Glutamatergic neuron (in vitro differentiated cells): ENCODE measurements around the gene SLC24A3. TPM values are rescaled to one million over a fixed set of nuclear protein-coding genes. Genes with fewer than 3 reads are reported as not detected.

Experiments used
- DNase-seq: peaks from one replicate; pipeline ENCODE4 v3.0.0; 2022
- H3K27ac Mint-ChIP-seq: one replicate; pipeline ENCODE4 v1.8.0; 2020; ENCODE audit warnings: mild to moderate bottlenecking, mixed read lengths, inconsistent platforms; ENCODE audit not compliant: unreplicated experiment
- H3K27me3 Mint-ChIP-seq: one replicate; pipeline ENCODE4 v1.8.0; 2020; ENCODE audit warnings: mild to moderate bottlenecking, moderate library complexity, mixed read lengths, inconsistent platforms; ENCODE audit not compliant: unreplicated experiment
- H3K36me3 Mint-ChIP-seq: one replicate; pipeline ENCODE4 v1.8.0; 2020; ENCODE audit warnings: mild to moderate bottlenecking, mixed read lengths, inconsistent platforms; ENCODE audit not compliant: unreplicated experiment
- H3K4me1 Mint-ChIP-seq: one replicate; pipeline ENCODE4 v1.8.0; 2020; ENCODE audit warnings: mild to moderate bottlenecking, low read depth, mixed read lengths, inconsistent platforms; ENCODE audit not compliant: unreplicated experiment
- H3K4me3 Mint-ChIP-seq: one replicate; pipeline ENCODE4 v1.8.0; 2020; ENCODE audit warnings: mild to moderate bottlenecking, mixed read lengths, inconsistent platforms; ENCODE audit not compliant: unreplicated experiment
- H3K9me3 Mint-ChIP-seq: one replicate; pipeline ENCODE4 v1.8.0; 2020; ENCODE audit warnings: mild to moderate bottlenecking, moderate library complexity, mixed read lengths, inconsistent platforms; ENCODE audit not compliant: unreplicated experiment
- total RNA-seq: library from RNA; stranded (reverse); fragmentation: NEBNext Ultra II Directional; extraction: Animal tissue kit (Norgen Biotek cat#: 25700); gene quantifications from one replicate; pipeline ENCODE4 v1.2.1, GENCODE V29; 2021; ENCODE audit not compliant: unreplicated experiment
- TF ChIP-seq, protein P1 (sequence below): fragments of 200-600 bp; sonication (generic); IDR thresholded peaks from one replicate; pipeline ENCODE4 v1.5.0; 2021; ENCODE audit not compliant: partially characterized antibody, unreplicated experiment

SLC24A3 gene
- total RNA-seq, 1 donor from 2014 or later, result 9.7 TPM

DNA sequence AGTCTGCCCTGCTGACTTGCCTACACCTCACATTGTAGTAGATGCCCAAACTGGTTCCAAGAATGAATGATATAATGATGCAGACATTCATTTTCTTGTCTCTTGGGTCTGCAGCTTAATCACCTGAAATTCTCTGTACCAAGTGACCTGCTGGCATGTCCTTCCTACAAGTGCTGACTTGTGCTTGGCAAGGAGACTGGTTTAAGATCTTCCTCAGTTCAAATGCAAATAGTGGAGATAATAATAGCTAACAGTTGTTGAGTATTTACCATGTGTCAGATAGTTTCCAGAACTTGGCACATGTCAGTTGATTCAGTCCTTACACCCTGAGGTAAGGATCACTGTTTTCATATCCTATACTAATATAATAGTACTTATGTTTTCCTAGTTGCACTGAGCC lies 223.4 kb downstream of the SLC24A3 start:
- TF ChIP-seq, protein P1, sequence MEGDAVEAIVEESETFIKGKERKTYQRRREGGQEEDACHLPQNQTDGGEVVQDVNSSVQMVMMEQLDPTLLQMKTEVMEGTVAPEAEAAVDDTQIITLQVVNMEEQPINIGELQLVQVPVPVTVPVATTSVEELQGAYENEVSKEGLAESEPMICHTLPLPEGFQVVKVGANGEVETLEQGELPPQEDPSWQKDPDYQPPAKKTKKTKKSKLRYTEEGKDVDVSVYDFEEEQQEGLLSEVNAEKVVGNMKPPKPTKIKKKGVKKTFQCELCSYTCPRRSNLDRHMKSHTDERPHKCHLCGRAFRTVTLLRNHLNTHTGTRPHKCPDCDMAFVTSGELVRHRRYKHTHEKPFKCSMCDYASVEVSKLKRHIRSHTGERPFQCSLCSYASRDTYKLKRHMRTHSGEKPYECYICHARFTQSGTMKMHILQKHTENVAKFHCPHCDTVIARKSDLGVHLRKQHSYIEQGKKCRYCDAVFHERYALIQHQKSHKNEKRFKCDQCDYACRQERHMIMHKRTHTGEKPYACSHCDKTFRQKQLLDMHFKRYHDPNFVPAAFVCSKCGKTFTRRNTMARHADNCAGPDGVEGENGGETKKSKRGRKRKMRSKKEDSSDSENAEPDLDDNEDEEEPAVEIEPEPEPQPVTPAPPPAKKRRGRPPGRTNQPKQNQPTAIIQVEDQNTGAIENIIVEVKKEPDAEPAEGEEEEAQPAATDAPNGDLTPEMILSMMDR, result no peak
- Mint-ChIP-seq H3K9me3 (no peaks in the 10 kb centered on the region), H3K36me3 (peaks cover 8% of the 10 kb centered on the region), H3K4me1 (peaks cover 3% of the 10 kb centered on the region), H3K4me3 (no peak overlapping the region), H3K27ac (no peak overlapping the region), H3K27me3 (peaks cover 5% of the 10 kb centered on the region)
- DNase-seq, result no peak

DNA sequence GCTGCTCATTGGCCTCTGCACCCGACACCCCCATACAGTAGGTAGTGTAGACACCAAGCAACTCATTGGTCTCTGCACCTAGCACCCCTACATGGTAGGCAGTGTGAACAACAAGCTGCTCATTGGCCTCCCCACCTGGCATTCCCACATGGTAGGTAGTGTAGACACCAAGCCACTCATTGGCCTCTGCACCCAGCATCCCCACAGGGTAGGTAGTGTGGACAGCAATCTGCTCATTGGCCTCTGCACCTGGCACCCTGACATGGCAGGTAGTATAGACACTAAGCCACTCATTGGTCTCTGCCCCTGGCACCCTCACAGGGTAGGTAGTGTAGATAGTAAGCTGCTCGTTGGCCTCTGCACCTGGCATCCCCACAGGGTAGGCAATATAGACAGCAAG lies 226.0 kb downstream of the SLC24A3 start:
- H3K27ac Mint-ChIP-seq, result no peak overlapping the region
- no peak for DNase-seq
- peaks cover 5% of the 10 kb centered on the region for H3K27me3 Mint-ChIP-seq
- no peaks in the 10 kb centered on the region for H3K9me3 Mint-ChIP-seq
- TF ChIP-seq, protein P1, result no peak
- no peaks in the 10 kb centered on the region for H3K4me1 Mint-ChIP-seq
- no peak overlapping the region for H3K4me3 Mint-ChIP-seq
- peaks cover 19% of the 10 kb centered on the region for H3K36me3 Mint-ChIP-seq

DNA sequence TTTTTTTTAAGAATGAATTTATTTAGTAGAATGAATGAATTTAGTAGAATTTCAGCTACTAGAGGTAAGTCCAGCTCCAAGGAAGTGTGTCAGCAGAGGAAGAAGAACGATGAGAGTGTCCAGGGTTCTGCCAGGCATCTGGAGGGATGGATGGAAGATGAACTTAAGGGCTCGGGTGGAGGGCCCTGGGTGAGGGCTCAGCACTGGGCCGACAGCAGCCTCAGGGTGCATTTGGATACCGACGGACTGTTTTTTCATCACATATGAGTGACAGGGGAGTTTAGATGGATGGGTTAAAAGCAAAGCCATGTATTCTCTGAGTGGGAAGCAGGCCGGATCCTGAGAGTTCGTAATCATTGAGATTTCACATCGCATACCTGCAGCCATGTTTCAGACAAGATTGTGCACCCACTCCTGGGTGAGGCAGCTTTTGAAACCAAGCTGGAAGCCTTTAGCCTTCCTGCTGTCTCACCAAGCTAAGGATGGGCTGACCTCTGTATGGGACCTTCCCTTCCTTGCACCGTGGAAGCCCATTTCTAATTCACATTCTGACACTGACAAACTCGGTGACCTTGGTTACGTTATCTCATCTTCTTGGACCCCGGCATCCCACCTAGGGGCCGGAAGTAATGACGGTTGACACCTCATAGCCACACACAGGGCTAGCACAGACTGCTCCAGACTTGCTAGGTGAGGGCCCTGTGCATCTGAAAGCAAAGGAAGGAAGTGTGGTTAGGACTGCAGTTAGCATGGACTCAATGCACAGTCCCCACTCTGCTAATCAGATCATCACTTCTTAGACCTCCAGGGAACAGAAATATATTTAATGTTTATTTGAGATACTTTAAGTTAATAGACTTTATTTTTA lies 228.5 kb downstream of the SLC24A3 start:
- no peaks in the 10 kb centered on the region for H3K9me3 Mint-ChIP-seq

DNA sequence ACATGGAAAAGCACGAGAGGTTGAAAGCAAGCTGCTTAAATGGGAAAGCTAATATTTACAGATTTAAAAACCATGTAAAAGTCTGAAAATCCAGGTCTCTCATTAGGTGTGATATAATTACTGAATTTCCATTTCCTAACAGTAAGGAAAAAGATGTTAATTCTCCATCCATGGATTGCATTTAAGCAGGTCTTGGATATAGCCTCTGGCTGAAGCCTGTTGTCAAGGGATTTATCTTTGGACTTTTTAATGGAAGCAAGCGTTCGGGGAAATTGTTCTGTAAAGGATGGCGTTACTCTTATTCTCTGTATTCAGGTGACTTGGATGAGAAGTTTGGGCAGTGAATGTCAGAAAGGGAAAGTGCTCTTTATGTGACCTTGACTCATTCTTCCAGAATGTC lies 233.8 kb downstream of the SLC24A3 start:
- no peak for DNase-seq
- peaks cover 2% of the 10 kb centered on the region for H3K27me3 Mint-ChIP-seq
- no peak overlapping the region for H3K4me3 Mint-ChIP-seq
- H3K36me3 Mint-ChIP-seq, result peaks cover 14% of the 10 kb centered on the region
- H3K9me3 Mint-ChIP-seq, result no peaks in the 10 kb centered on the region
- TF ChIP-seq, protein P1, result no peak
- H3K4me1 Mint-ChIP-seq, result no peaks in the 10 kb centered on the region
- no peak overlapping the region for H3K27ac Mint-ChIP-seq

More for the DNA sequence above, 228.5 kb downstream of the SLC24A3 start:
- Mint-ChIP-seq H3K4me3 (no peak overlapping the region), H3K27me3 (peaks cover 3% of the 10 kb centered on the region), H3K27ac (no peak overlapping the region), H3K36me3 (peaks cover 21% of the 10 kb centered on the region), H3K4me1 (no peaks in the 10 kb centered on the region)
- TF ChIP-seq, protein P1, result no peak
- DNase-seq, result no peak

DNA sequence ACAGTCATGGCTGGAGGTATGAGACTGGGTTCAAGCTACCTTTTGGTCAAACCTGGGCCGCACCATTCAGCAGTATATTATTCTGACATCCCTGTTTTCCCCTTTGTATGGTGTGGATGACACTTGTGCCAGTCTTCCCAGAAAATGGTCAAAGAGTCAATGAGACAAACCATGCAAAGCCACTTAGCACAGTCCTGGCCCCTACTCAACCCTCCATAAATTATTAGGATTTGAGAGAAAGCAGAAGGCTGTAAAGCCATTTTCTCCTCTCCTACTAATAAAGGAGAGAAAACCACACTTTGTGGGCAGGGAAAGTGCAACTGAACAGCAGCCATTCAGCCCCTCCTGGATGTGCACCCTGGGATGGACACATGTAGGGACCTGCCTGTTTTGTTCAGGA lies 236.2 kb downstream of the SLC24A3 start:
- Mint-ChIP-seq H3K27me3 (peaks cover 2% of the 10 kb centered on the region), H3K36me3 (peaks cover 1% of the 10 kb centered on the region), H3K4me3 (no peak overlapping the region), H3K9me3 (no peaks in the 10 kb centered on the region), H3K4me1 (peaks cover 2% of the 10 kb centered on the region), H3K27ac (no peak overlapping the region)
- TF ChIP-seq, protein P1, result no peak
- no peak for DNase-seq
